ENCODE results near the gene ADGB.

- TF ChIP-seq POLR2A (IDR thresholded peaks at IDR 0.05) (no peak), CTCF (IDR thresholded peaks at IDR 0.05 in 4 of 5, conservative IDR thresholded peaks at IDR 0.05 in 1 of 5) (no peak)
These were observed 8.3 kb upstream of the ADGB start for GRCh38 chr6:146590492-146590891.

All from gastrocnemius medialis (tissue), 4 donors.